Left colon (tissue), 2 donors: Measurements from ENCODE around the gene FAM234B. TPM values are rescaled to one million over a fixed set of nuclear protein-coding genes. Genes with fewer than 3 reads are reported as not detected.
"Not testable (repeated sequence)": the region's sequence is repeated elsewhere in the genome, so short reads cannot be mapped to it uniquely, and the experiment has no call there.

ENCODE experiments used
- ATAC-seq: fragments of 200-7000 bp; cut with Tn5 transposase; one replicate; pipeline ENCODE4 v1.9.1; 2020; ENCODE audit warnings: mild to moderate bottlenecking, moderate library complexity
- DNase-seq, 2 donors: peaks; one replicate each; pipeline ENCODE4 v3.0.0-alpha.2; 2020
- intact Hi-C, 2 donors: fragments of 100-400 bp; cut with DNase I in 1 of 2; cut with micrococcal nuclease in 1 of 2; formaldehyde crosslinking; loops; one replicate each; pipeline versions ENCODE4 v1.11.2 to v1.14.0; 2022; cut with DNase I, micrococcal nuclease
- total RNA-seq, 2 donors: library from RNA; stranded (reverse); fragmentation: NEBNext Ultra II Directional; extraction: Animal tissue kit (Norgen Biotek cat#: 25700); gene quantifications; one replicate each; pipeline ENCODE4 v1.2.1, GENCODE V29; 2021
- donor health status: DM: no; HTN: no; CAD: no.
- donor health status: DM: yes; HTN: yes; CAD: no.

The FAM234B gene
- total RNA-seq, 2 donors from 2014 or later = 1.3 to 1.7 TPM

DNA sequence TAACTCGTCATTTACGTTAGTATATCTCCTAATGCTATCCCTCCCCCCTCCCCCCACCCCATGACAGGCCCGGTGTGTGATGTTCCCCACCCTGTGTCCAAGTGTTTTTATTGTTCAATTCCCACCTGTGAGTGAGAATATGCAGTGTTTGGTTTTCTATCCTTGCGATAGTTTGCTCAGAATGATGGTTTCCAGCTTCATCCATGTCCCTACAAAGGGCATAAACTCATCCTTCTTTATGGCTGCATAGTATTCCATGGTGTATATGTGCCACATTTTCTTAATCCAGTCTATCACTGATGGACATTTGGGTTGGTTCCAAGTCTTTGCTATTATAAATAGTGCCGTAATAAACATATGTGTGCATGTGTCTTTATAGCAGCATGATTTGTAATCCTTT, 39.5 kb downstream of the FAM234B start:
- intact Hi-C loops, DNase-seq, ATAC-seq: not testable (repeated sequence)

DNA sequence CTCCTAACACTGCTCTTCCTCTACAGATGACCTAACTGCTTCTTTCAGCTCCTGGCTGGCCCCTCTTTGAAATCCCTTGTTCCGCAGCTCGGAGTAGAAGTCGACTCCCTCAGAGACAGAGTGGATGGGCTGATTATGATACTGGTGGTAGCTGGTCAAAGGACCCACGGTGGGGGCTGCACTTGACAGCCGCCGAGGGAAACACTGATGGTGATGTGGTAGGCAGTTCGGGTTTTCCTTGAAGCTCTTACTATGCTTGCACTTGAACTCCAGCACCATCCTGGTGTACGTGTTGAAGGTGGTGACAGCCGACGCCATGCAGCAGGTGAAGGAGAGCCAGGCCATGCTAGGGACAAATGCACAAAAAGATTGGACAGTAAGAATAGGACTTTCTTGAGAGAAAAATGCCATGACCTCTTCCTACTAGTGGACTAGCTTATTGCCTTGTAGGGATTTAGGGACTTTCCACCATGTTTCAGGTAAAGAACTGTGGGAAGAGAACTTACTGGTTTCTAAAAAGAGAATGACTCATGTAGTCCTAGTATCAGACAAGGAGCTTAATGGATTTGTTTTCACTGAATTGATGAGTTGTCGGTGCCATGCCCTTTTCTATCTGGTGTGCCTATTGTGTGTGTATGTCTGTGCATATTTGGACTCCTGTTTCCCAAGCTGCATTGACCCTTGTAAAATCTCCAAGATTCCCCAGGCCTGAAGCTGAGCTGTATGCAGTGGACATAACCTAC, 40.9 kb downstream of the FAM234B start:
- intact Hi-C loops = no loop called here
- ATAC-seq = no peak

DNA sequence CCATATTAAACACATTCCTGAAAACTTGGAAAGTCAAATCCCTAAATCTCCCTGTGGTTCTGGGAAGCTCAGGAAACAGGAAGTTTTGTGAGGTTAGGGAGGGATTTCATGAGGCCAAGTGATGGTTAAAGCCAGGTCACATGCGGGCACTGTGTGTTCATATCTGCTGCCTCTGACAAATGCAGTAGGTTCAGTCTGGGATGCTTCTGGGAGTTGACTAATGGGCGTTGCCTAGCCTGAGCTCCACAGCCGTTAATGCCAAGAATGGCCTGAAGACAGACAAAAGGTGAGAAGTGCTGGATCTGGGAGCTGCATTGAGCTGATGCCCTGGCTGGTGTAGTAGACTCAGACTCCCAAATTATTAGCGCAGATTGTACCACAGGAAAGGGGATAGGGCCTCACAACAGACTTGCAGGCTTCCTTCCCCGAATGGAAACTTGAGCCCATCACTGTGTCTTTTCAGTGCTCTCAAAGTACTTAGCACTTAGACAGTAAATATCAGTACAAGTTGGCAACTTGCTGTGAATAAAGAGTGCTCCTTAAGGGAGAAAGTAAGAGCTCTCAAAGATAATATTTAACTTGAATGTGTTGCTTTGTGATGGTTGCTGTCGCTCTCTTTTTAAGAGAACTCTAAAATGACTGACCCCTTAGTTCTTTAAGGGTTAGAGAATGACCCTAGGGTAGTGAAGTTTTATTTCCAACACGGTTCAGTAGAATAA, 41.9 kb downstream of the FAM234B start:
- DNase-seq = no peak
- no peak for ATAC-seq
- intact Hi-C loops = no loop called here

More for the DNA sequence above, 40.9 kb downstream of the FAM234B start:
- DNase-seq = no peak

DNA sequence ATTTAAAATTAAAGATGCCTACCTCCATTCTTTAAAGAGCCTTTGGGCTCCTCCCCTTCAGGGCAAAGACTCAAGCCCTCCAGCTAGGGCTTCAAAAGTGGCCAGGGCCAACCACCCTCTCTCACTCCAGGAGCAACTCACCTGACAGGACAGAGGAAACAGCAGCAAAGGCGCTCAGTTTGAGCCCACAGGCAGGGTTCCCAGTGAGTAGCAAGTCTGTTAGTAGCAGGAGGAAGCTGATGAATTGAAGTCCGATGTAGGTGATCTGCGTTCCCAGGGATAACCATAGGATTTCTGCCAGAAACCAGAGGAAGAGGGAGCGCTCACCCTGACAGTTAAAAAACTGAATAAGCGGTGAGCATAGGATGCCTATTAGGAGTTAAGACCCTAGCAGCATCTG, 43.6 kb downstream of the FAM234B start:
- DNase-seq (no peak), ATAC-seq (no peak)
- intact Hi-C loops = no loop called here

DNA sequence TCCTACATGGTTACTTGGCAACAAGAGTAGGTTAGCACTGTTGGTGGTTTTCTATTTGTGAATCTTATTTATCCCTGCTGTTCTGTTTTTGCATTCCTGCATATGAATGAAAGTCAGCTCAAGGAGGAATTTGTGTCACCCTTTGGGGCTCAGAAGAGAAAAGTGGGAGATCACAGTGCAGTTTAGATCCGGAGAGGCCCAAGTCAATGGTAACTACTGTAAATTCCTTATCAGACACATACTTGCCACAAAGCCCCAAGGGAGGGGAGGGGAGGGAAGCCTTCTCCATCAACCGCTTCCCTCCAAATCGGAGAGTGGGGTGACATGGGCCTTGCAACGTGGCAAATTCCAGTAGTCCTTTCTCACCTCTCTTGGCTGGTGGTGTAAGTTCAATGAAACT, 44.3 kb downstream of the FAM234B start:
- ATAC-seq (no peak), DNase-seq (no peak)
- intact Hi-C loops = no loop called here

DNA sequence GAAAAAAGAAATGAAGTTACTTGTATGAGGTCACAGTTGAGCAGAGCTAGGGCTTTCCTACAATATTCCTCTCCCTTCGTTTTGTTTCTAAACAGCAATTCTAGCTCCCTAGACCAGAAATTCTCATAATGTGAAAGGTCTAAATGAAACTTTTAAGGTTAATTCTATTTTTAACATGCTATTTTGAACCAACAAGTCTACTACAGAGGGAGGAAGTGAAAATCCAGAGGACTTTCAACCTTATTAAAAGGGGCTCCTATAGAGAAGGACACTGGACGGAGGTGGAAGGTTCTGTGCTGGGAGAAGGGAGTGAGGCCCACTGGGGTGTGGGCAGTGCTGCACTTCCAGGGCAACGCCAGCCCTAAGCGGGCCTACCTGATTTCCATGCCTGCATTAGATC, 45.9 kb downstream of the FAM234B start:
- intact Hi-C loops = loop anchor here (5.0 to 10.0 kb wide), 2 partner anchors 125 to 127 kb away; no protein-coding TSS in a partner anchor
- ATAC-seq (no peak), DNase-seq (no peak)

DNA sequence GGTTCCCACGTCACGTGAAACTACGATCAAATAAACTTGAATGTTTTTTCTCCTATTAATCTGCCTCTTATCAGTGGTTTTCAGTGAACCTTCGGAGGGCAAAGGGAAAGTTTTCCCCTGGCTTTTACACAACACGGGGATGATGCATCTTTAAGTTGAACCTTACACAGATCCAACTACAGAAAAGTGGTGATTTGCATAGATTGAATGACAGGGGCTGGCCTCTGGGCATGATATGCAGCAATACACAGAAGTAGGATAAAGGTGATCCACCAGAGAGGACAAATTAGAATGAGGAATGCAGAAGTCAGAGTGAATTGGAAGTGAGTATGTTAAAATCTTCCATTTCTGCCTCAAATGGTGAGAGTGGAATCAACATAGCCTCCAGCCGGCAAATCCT, 47.7 kb downstream of the FAM234B start:
- DNase-seq (no peak), ATAC-seq (no peak)
- intact Hi-C loops = loop anchor here (5.0 to 10.0 kb wide), 2 partner anchors 123 to 125 kb away; no protein-coding TSS in a partner anchor

DNA sequence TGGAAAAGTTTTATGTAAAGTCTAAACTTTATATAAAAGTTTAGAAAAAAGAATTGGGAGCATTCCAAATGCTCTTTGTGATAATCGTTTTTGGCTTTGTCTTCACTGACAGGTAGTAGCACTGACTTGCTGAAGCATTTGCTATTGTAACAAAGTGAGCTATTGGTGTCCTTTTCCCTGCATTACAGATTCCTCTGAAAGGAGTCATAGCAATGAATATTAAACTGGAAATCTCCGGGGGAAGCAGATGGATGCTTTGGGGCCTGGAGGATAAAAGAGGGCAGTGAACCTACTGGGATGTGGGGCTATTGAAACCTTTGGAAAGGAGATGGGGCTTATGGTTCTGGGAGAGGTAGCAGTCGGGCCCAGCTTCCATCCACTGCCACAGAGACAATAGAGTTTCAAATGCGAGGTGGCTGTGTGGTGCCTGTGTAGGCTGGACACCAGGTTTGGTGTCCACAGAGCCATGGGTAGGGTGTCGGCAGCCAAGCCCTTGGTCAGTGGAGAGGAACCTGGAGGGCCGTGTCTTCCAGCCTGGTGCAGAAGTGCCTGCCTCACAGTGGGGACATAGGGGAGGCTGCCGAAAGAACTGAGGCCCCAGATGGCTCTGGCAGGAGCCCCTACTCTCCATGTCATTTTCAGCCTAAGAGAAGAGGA, 49.1 kb downstream of the FAM234B start:
- intact Hi-C loops = loop anchor here (5.0 to 10.0 kb wide), 2 partner anchors 121 to 124 kb away; no protein-coding TSS in a partner anchor
- ATAC-seq = no peak
- no peak for DNase-seq

DNA sequence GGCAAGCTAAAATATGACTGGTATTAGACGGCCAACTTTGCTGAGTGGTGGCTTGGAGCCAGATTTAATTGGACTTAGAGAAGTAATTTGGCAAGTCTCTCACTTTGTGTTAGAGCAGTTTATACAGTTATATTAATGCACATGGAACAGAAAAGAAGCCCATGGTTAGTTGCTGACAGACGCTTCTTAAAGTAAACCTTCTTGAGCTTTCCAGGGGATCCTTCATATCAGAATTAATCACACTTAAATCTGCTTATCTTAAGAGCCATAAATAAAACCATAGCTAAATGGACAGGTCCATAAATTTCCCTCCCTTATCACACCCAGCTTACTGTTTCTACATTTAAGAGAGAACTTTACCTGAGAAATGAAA, 49.7 kb downstream of the FAM234B start:
- intact Hi-C loops = loop anchor here (5.0 to 10.0 kb wide), 2 partner anchors 121 to 123 kb away; no protein-coding TSS in a partner anchor
- no peak for ATAC-seq
- DNase-seq = no peak

DNA sequence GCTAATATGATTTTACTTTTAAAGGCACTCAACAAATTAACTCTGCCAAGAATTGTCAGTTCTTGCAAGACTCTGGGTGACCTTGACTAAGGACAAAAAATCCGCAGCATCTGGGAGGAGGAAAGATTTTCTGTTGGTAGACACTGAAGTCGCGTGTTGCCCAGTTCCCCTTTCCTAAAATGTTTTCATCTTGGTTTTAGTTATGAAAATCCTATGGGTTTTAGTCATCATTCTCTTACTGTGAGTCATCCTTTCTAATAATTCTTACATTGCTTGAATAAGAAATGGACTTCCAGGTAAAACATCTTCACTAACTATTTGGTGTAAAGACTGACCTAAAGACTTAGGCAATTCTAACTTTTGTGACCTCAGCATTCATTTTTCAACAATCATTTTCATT, 50.2 kb downstream of the FAM234B start:
- ATAC-seq (no peak), DNase-seq (no peak)
- intact Hi-C loops = loop anchor here (5.0 to 10.0 kb wide), 2 partner anchors 120 to 123 kb away; no protein-coding TSS in a partner anchor

DNA sequence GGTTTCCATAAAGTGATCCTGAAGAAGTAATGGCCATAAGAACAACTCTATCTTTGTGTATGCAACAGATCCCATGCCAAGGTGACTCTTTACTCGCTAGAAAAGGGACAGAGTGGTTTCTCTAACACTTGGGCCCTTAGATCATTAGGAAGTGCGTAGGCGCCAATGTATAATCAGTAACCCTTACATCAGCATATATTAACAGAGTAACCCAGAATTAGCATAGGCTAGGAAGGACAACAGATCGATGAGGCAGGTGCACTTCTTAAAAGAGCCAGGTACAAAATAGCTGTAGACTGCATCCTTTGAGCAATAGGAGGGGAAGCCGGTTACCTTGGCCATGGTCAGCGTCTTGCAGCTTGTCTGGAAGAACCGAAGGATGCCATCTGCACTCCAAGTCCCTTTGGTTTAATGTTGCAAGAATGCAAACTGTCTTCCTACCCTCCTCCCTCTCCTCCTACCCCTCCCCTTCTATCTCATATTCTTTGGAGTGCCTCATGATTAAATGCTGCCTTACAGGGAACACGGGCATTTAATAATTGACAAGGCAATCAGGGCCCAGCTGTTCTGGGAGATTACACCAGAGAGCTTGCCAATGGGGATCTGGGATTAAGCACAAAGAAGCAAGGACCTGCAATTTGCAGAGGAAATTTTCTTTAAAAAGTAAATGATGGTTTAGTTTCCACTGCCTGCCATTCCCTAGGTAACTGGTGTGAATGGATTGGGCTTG, 51.2 kb downstream of the FAM234B start:
- ATAC-seq (no peak), DNase-seq (no peak)
- intact Hi-C loops = loop anchor here in 1 of 2 donors (10.0 kb wide), 1 partner anchor 119 kb away; no protein-coding TSS in a partner anchor

DNA sequence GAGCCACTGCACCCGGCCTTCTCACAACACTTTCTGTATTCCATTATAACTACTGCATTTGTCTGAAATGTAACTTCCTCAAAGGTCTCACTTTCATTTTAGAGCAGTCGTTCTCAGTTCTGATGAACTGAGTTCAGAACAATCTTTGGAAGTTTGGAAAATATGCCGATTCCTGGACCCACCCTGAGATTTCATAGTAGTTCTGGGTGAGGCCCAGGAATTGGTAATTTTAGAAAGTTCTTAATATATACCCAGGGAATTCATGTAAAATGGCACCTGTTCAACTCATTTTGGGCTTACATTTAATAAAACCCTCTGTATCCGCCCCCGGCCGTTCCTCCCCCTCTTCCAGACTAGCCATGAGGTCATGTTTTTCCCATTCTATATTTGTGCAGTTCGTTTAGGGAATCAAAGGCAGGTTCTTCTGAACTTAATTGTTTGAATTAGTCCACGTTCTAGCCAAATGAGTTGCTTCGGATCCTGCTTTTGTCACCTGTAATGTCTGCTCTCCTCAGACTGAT, 53.4 kb downstream of the FAM234B start:
- intact Hi-C loops = loop anchor here in 1 of 2 donors (10.0 kb wide), 1 partner anchor 117 kb away; no protein-coding TSS in a partner anchor
- DNase-seq = peak in 1 of 2 donors; percentile 42
- ATAC-seq = no peak

DNA sequence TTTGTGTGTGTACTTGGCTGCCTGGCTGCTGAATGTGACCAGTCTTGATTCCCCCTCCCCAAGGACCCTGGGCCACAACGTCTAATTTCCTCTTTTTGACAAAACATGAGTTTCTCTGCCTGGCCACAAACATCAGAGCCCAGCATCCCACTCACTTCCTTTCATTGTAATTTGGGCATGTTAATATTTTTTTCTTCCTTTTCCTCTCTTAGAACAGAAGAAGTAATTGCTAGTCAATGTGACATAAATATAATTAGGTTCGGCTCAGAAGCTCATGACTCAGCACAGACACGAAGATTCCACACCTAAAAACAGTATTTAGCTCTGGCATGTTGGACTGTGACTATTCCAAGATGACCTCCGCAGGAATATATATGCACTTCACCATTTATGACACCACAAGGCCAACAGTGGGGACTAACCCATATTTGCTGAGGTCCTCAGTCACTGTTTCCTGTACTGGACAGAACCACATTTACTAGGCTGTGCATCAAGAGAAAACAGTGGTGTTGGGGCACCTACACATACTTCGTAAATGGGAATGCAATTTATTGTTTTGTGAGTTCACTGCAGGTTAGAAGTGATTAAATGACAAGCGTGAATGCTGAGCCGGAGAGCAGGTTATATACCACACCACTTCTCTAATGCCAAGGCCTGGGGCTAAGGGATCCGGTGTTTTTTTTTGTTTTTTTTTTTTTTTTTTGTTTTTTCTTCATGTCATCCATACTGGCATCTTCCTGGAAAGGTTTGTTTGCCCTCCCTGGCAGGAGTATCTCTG, 55.1 kb downstream of the FAM234B start:
- DNase-seq (peak in 1 of 2 donors; percentile 28), ATAC-seq (peak; percentile 9)
- intact Hi-C loops = loop anchor here in 1 of 2 donors (10.0 kb wide), 1 partner anchor 116 kb away; no protein-coding TSS in a partner anchor

DNA sequence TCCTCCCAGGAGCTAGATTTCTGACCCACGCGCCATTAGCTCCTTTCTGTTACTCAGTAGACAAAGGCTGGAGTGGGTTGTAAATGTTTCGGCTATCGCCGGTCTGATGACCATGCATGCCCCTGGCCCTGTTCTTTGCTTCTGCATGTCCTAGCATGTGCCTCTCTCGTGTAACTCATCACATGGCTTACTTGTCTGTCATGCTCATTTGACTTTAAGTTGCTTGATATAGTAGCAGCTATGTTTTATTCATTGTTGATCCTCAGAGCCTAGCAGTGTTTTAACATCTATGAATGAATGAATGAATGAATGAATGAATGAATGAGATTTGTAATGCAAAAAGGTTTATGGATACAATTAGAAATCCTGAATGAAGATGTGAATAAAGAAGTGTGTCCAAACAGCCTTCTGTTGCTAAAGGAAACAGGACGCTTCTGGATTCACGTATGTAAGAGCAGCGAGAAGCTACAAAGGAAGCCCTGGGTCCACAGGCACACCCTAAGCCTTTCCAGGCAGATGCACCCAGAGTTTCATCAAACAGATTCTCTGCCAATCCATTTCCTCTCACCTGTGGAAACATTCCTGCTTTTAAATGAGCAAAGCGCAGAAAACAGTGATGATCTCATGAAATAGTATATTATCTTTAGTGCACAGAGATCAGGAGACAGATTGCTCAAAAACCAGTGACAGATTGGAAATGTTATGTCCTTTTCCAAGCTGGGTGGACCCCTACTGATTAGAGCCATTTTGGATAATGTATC, 55.8 kb downstream of the FAM234B start:
- DNase-seq = no peak
- ATAC-seq = no peak
- intact Hi-C loops = loop anchor here (5.0 to 10.0 kb wide), 2 partner anchors 112 to 115 kb away; no protein-coding TSS in a partner anchor

DNA sequence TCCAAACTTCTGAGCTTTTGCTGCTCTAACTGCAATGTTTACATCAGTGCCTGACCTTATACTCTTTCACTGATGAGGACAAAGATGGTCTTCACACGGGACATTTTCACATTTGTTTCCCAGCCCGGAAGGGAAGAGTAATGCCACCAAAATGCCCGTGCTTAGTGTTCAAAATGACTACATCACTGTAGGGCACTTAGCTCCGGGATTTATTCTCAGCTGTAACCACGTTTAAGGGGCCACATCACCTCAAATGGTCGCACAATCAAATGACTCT, 56.4 kb downstream of the FAM234B start:
- DNase-seq (no peak), ATAC-seq (no peak)
- intact Hi-C loops = loop anchor here in 1 of 2 donors (5.0 kb wide), 1 partner anchor 112 kb away; no protein-coding TSS in a partner anchor

DNA sequence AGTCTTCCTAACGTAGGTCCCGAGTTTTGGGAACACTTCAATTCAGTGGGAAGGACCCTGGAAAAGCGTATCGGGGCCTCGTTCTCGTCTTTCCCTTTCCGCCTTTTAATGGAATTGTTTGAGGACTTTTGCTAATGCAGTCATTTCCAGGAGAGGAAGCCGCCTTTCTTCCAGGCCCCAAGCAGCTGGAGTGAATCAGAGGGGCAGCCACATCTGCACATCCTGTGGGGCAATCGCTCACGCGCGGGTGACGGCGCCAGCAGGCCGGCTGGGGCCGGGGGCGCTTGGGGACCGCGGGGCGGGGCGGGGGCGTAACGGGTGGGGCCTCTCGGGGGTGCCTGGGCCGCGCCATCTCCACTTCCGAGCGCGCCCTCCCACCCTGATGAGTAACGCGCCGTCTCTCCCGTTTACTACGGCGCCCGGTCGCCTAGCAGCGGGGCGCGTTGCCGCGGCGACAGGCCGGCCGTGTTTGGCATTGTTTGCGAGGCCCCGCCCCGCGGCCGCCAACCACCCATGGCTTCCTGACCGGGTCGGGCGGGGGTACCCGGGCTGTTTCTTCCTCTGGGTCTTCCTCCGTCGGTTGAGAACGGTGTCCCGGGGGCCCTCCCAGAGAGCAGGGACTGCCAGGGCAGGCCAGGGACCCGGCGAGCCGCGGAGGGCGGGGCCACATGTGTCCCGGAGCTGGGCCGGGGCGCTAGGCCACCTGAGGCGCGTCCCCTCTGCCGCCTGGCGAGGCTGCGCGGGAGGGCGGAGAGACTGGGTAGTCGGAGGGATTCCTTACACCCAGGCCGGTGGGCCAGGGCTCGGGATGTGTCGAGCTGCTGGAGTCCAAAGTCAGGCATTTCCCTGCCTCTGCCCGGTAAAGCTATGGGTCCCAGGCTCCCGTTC, 56.9 kb downstream of the FAM234B start:
- ATAC-seq = peak; percentile 82
- intact Hi-C loops = loop anchor here in 1 of 2 donors (5.0 kb wide), 1 partner anchor 111 kb away; no protein-coding TSS in a partner anchor
- peak; percentile 86 to 91 for DNase-seq
